Pons (tissue), 1 donor: ENCODE data around the gene ATRIP.

ENCODE experiments used
- DNase-seq: peaks from one replicate; pipeline ENCODE4 v3.0.0-alpha.2; 2016; ENCODE audit warnings: low spot score

ATRIP gene

DNA sequence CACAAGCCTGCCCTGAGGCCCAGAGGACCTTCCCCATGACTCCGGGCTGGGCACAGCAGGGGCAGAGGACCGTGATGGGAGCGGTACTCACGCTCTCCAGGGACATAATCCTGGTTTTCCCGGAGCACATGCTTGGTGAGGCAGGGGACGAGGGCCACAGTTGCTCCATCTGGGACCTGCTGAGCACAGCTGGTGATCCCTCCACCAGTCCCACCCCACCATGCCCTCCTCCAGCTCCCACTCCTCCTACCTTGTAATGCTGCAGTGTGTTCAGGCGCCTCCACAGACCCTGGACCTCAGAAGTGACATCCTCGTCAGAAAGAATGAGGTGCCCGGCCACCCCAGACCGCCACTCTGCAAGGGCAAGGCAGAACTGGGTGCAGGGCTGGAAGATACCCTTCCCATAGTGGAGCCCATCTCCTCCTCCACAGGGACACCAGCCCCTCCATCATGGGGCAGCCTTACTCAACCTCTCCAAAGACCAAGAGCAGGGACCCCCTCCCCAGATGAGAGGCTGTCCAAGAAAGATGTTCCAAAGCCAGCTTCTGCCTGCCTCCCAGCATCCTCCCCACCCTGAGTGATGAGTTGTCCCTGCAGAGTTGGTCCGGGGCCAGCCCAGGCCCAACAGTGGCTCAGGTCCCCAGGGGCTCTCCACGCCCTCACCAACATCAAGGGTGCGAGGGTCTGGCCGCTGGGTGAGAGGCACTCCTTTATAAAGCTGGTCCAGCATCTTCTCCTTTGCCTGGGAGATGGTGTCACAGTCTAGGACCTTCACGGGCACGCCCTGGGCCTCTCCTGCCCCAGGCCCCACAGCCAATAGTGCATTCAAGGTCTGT lies 36.1 kb upstream of the ATRIP start:
- no peak for DNase-seq

DNA sequence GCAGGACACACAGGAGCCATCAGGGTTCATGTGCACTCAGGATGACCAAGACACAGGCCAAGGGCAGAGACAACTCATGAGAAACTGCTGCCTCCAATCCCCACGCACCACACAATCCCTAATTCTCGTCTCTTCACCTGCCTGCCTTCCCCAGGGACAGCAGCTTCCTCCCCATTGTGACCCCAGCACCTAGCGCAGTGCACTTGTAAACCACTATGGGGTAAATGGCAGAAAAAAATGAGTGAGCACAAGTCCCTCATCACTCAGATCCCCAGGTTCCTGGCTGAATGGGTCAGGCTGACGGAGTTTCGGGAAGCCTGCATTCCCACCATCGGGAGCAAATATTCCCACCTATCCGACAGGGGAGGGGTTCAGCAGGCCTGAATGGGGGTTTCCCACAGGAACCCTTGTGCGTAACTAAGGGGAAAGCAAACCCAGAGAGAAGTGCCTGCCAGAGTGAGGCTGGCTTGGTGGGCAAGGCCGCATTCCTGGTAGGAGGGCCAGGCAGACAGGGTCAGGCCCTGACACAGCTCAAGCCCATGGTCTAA lies 35.4 kb upstream of the ATRIP start:
- no peak for DNase-seq

DNA sequence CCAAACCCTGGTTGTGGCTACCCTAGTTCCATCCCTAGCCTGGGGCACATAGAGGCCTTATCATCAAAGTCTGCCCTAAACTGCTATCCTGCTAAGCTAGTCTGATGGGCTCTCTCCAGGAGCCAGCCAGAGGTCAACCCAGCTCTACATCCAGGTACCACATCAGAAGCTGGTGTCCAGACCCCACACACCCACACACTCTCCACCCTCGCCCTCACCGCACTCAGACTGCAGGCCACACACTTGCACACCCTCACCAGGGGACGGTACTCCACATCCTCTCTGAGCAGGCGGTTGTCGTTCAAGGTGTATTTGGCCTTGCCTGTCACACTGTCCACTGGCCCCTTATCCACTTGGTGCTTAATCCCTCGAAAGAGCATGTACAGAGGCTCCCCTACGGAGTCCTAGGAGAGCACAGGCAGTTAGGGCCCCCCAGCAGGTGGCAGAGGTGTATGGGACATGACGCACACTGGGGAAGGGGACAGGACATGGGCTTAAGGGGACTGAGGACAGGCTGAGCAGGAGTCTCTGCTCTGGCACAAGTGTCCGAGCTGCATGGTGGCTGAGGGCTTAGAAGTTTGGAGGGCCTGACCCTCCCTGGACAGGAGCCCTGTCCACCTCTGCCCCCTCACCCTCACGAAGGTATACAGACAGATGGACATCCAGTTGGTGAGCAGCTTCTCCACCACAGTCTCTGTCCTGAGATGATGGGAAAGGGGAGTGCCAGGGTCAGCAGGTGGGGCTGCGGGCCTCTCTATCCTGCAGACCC lies 34.7 kb upstream of the ATRIP start:
- DNase-seq, result no peak

DNA sequence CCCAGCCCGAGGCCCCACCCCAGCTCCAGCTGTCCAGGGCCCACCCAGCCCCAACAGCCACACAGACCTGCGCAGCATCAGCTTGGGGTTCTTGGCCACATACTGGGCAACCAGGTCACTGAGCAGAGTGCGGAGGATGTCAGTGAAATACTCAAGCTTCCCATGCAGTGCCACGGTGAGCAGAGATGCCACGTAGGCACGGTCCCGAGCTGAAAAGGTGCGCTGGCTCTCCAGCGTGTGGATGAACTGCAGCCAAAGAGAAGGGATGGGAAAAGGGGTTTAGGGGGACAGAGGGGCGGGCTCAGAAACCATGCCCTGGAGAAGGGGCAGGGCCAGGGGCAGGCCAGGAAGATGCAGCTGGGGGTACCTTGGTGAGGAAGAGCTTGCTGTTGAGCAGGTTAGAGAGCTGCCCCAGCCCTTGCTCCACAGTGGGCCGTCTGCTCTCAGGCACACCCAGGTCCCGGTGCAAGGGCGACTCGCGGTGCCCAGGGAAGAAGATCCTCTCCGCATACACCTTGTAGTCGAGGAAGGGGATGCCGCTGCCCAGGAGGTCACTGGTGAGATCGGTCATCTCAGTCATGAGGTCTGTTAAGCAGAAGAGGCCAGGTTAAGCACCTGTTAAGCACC lies 34.0 kb upstream of the ATRIP start:
- no peak for DNase-seq

DNA sequence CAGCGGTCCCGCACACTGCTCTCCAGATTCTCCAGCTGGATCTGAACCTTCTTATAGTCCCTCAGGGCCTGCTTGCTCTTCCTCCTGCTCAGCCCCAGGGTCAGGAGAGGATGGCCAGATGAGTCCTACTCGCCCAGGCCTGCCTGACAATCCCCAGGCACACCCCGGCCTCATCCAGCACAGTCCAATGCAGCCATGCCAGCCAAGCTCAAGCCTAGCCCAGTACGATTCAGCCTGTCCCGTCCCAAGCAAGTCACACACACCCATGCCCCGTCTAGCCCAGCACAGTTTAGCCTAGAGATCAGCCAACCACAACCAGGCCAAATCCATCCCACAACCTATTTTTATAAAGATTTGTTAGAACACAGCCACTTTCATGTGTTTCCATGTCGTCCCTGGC lies 33.5 kb upstream of the ATRIP start:
- no peak for DNase-seq

DNA sequence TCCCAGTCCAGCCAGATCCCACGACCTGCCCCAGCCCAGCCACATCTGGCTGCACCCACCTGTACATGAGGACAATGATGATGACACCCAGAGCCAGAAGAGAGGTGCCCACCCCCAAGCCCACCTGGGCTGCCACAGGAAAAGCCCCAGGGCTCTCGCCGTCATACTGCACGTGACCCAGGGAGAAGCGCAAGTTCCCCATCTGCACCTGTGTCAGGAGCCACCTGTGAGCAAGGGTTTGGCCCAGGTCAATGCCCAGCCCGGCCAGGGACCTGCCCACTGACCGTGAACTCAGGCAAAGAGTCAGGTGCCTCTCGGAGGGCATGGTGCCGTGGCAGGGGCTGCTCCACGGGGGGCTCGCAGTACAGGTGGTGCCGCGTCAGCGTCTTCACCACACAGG lies 32.9 kb upstream of the ATRIP start:
- no peak for DNase-seq

DNA sequence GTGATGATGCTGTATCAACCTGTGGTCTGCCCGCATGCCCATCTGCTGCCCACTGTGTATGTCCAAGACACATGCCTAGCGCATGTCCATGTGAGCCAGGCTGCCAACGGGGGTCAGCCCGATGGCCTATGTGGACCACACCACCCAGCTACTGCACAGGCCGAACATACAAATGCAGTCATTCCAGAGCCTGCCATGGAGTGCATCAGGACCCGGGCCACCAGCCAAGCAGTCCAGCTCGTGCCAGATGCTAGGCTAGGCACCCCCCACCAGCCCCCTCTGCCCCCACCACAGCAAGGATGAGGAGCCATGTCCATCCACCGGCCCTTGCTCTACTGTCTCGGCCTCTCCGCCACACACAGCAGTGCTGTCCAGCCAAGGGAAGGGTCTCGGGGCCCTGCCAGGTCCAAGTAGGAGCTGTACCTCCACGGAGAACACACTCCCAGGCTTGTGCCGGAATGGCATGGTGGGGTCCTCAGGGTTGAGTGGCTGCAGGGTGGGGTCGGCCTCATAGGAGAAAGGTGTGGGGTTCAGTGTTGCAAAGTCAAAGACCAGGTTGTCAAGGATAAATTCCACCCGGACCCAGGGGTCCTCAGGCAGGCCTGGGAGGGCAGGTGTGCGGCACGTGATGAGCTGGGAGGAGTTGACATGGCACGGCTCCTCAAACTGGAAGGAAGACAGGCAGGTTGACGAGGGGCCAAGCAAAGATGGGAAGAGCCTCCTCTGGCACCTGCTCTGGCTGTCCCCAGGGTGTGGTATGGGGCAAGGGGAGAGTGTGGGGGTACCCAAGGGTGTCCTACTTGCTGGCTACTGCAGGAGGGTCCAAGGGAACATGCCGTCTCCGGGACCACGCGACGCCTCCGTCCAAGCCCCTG lies 31.9 kb upstream of the ATRIP start:
- DNase-seq, result no peak

DNA sequence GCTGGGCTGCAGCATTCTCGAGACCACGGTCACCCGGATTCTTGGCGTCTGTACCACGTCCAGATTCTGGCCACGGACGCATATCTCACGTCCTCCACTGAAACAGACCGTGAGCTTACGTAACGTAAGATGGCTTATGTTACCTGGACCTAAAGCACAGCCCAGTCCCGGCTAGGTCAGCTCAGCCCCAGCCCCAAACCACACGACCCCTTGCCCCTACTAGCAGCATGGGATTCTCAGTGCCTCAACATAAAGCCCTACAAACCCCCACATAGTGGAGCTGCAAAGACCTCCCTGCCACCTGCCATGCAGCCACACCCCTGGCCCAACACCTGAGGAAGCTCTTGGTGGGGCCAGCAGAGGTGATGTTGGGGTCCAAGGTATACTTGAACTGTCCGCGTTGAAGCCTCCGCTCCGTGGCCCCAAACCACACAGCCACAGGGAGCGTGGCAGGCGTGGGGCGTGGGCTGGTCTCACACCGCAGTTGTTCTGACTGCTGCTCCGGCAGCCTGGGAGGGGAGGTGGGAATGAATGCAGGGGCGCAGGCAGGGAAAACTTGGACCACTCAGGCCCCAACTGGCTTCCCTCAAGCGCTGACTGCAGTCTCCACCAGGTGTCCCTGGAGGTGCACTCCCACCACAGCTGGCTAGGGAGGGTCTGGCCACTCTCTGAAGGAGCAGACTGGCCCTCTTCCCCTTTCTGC lies 31.1 kb upstream of the ATRIP start:
- DNase-seq, result no peak

DNA sequence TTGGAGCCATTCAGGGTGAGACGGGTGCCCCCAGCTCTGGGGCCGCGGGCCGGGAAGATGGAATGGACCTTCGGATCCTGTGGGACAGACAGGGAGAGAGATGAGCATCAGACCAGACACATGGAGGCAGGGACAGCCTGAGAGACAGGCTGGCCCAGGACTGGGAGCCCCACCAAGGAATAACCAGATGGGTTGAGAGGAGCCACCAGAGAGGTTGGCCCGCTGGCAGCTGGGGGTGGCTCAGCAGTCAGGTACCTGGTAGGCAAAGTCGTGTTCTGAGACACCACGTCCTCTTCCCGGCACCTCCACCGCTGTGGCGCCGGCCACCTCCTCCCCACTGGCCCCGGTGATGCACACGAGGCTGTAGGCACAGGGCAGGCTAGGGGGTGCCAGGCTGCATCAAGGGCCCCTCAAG lies 30.4 kb upstream of the ATRIP start:
- no peak for DNase-seq

DNA sequence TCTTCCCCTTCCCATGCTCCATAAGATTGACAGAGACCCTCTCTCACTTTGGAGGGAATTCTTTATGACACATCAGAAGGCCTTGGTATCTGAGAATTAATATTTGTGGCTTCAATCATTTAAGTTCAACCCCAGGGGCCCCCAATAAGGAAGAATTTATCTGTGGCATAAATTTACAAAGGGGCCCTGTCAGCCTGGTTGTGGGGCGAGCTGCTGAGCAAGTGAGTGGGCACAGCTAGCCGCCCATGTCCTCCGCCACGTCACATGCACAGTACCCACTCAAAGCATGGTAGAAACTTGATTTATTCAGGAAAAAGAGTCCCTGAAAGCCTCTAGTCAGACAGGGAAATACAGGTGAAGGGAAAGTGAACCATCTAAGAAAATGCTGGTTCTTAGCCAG lies 30.0 kb upstream of the ATRIP start:
- no peak for DNase-seq

DNA sequence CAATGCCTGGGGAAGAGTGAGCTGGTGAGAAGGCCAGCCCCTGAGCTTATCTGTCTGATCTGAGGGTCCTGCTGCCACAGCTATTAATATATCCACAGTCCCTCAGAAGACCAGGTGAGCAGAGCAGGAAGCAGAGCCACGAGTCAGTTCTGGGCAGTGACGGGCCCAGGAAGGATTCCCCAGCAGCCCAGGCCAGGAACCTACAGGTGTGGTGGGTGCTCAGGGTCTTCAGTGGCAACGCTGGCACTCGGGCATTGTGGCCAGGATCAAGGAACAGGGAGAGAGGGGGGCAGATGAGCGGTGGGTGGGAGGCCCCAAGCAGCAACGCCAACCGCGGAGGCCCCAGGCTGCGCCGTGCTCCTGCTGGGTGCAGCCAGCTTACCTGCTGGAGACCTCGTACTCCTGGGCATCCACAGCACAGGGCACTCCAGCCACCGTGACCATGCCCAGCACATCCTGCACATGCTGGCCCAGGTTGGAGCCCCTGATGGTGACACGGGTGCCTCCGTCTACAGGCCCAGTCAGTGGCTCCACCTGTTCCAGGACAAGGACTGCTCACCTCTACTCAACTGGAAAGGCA lies 28.9 kb upstream of the ATRIP start:
- DNase-seq, result no peak

DNA sequence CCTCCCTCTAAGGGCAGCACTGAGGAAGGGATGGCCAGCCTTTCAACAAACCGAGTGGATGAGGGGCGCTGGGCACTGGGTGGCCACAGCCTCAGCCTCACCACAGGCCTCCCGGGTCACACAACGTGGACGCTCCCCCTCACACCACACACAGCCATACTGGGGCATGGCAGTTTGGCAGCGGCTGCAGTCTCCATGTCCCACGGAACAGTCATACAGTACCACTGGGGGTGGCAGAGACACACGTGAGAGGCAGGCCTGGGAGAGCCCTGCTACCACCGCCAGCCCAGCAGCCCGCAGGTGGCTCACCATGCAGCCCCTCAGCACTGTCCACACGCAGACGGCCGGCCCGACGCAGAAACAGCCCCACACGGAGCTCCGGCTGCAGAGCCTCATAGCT lies 28.4 kb upstream of the ATRIP start:
- DNase-seq, result no peak

DNA sequence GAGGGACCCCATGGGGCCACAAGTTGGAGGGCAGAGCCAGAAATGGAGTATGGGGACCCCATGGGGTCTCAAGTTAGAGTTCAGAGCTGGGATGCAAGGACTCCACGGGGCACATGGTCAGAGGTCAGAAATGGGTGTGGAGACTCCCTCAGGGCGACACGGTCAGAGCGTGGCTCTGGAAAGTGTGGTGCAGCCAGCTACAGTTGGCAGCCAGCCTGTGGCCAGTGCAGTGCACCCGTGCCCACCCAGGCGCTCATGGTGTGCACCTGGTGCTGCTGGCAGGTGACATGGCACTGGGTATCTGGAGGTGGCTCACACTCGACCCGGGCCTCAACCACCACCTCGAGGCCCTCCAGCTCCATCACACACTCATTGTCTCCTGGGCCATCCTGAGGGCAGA lies 27.9 kb upstream of the ATRIP start:
- DNase-seq, result no peak

DNA sequence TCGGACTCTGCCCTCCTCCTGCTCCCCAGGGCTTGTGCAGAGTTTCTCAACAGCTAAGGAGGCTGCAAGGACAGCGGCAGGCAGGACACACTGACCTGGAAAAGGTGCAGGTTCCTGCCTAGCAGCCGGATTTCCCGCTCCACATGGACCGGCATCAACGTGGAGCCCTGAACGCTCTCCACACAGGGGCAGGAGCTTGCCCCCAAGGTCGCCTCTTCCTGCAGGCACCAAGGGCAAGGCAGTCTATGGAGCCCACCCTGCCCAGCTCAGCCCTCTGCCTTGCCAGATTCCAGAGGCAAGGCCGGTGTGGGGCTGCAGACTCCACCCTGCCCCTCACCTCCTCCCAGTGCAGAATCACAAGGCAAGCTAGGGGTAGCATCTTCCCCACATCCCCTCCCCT lies 27.4 kb upstream of the ATRIP start:
- DNase-seq, result no peak

DNA sequence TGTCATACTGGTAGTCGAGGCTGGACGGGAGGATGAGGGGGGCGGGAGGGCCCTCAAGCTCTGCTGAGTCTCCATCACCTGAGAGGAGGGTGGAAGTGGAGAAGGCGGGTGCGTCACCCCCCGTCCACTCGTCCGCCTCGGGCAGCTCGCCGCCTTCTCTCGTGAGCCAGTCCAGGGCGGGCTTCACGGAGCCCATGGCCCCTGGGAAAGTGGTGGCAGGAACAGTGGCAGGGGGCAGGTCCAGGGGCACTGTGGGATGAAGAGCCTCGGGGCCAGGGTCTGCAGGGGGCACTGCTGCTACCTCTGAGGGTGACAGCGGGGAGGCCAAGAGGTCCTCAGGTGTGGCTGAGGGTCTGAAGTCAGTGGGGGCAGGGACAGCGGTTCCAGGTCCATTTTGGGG lies 26.9 kb upstream of the ATRIP start:
- DNase-seq, result no peak

DNA sequence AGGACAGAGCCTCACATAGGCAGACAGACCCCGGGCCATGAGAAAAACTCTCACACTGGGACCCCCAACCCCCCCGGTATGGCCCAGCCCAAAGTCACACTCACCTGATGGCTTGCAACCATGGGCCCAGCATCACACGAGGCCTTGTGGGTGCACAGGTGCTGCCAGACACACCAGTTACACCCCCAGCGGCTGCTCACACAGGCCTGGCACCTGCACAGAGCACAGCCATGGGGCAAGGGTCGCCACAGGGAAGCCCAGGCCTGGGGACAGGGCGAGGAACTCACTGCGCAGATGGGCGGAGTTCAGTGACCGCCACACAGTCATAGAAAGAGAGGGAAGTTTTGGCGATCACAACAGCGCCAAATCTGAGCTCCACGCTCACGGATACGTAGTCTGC lies 26.0 kb upstream of the ATRIP start:
- no peak for DNase-seq

DNA sequence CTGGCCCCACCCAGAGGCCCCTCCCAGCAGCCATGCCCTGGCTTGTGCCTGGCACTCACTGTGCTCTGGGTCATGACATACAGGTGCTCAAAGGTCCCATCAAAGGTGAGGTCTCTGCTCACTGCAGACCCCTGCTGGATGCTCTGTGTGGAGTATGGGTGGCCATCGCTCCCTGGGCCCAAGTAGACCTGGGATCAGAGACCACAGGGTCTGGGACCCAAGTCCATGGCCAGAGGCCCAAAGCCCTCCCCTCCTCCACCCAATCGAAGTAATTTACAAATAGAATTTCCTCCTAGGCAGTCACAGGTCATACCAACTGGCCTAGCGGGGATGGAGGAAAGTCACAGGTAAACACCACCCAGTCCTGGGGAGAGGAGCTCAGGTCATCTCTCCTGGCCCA lies 24.3 kb upstream of the ATRIP start:
- no peak for DNase-seq

DNA sequence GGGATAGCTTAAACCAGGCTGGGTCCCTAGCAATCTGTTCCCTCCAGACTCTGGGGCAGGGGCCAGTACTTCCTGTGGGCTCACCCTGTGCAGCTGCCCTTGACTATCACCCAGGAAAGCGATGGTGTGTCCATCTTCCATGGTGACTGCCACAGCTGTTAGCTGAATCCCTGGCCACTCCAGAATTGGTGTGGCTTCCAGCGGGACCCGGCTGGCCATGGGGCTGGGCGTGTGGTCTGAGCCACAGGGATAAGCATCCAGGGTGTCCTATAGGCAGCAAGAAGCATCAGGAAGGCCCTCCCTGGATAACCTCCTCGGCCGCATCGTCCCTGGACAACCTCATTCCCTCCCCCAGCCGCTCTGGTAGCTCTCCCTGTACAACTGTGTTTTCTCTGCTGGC lies 23.9 kb upstream of the ATRIP start:
- no peak for DNase-seq

DNA sequence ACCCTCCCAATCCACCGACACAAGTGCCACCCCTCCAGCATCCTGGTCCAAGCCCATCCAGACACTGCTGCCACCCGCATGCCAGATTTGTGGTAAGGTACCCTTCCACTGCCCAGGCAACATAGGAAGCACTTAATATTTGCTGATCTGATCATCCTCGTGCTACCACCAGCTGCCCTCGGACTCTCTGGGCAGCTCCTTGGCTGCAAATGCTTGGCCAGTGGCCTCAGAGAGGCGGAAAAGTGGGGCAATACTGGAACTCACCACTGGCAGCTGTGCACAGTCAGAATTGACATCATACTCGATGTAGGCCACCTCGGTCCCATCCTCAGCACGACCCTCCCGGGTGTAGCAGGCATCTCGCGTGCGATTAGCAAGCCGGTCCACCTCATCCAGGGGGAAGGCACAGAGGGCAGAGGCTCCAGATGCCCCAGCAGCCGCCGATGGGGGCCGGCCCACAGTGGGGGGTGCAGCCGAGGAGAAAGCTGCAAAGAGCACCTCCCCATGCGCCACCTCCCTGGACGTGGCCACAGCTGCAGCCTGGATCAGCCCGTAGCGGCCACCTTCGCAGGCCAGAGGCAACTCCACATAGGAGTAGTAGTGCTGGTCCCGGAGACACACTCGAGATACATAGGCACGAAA lies 23.2 kb upstream of the ATRIP start:
- no peak for DNase-seq
